Fibroblast of mammary gland (primary cell): ENCODE results near the gene FGF4.

Source experiments
- DNase-seq: peaks from one replicate; pipeline ENCODE4 v3.0.0-alpha.2; 2010; ENCODE audit warnings: low read depth
- H3K4me3 ChIP-seq: 2 replicates; pipeline ENCODE4 v1.5.1; 2011; ENCODE audit warnings: low read depth, mild to moderate bottlenecking, low read length, moderate library complexity; ENCODE audit not compliant: control insufficient read depth
- TF ChIP-seq, protein P1 (sequence below): conservative IDR thresholded peaks from 2 replicates; pipeline ENCODE4 v1.5.1; 2011; ENCODE audit warnings: low read depth, low read length, inconsistent platforms; ENCODE audit not compliant: control insufficient read depth, insufficient read depth

Gene FGF4, protein sequence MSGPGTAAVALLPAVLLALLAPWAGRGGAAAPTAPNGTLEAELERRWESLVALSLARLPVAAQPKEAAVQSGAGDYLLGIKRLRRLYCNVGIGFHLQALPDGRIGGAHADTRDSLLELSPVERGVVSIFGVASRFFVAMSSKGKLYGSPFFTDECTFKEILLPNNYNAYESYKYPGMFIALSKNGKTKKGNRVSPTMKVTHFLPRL

DNA sequence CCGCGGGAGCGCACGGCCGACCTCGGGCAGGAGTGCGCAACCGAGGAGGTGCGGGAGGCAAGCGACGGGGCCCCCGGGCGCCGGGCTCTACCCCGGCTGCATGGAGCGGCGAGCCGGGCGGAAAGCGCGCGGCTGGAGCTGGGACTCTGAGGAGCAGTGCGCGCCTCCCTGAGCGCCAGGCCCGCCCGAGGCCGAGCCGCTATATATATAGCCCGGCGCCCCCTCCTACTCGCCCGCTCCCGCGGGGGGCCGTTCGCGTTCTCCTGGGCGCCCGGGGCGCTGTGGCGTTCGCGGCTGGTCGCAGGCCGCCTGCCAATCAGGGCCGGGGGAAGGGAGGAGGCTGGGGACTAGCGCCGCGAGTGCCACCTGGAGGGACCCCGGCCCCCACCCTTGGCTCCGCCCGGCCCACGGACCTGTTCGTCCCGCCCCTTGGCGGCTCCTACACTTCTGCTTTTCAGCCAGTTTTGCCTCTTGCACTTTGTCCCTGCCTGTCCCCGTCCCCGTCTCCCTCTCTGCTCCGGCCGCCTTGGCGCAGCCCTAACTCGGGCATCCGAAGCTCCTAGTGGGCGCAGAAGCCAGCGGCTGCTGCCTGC lies at the start of gene FGF4:
TSS of gene FGF4 (minus strand) at position 179 of the 593 bp plus-strand sequence. CDS start 257 bp downstream, outside the sequence.
- H3K4me3 ChIP-seq, result no peak within 1 kb of the TSS
- no peak for DNase-seq
- TF ChIP-seq, protein P1, sequence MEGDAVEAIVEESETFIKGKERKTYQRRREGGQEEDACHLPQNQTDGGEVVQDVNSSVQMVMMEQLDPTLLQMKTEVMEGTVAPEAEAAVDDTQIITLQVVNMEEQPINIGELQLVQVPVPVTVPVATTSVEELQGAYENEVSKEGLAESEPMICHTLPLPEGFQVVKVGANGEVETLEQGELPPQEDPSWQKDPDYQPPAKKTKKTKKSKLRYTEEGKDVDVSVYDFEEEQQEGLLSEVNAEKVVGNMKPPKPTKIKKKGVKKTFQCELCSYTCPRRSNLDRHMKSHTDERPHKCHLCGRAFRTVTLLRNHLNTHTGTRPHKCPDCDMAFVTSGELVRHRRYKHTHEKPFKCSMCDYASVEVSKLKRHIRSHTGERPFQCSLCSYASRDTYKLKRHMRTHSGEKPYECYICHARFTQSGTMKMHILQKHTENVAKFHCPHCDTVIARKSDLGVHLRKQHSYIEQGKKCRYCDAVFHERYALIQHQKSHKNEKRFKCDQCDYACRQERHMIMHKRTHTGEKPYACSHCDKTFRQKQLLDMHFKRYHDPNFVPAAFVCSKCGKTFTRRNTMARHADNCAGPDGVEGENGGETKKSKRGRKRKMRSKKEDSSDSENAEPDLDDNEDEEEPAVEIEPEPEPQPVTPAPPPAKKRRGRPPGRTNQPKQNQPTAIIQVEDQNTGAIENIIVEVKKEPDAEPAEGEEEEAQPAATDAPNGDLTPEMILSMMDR, result no peak

DNA sequence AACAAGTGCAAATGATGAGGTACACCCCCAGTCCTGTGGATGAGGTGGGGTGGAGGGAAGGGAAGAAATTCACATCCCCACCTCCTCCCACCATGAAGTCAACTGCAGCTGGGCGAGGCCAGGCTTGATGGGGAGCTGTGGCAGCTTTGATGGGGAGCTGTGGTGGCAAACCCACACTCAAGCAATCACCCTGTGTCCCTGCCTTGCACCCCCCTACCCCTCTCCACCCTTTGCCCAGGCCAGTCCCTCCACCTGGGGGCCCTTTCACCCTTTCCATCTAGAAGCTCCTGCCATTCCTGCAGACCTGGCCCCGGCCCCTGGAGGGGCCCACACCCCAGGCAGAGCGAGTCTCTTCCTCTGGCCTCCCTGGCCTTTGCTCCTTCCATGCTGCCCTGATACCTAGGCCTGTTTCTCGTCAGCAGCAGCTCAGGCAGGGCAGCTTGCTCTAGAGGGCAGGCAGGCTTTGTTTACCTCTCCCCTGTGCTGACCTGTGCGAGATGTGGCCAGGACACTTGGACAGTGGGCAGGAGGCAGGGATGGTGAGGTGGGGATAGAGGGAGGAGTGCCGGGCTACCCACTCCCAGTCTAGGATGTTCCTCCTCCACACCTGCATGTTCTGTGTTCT lies 48.6 kb upstream of the FGF4 start:
- no peak for DNase-seq
- TF ChIP-seq, protein P1, result no peak
- no peak overlapping the region for H3K4me3 ChIP-seq

DNA sequence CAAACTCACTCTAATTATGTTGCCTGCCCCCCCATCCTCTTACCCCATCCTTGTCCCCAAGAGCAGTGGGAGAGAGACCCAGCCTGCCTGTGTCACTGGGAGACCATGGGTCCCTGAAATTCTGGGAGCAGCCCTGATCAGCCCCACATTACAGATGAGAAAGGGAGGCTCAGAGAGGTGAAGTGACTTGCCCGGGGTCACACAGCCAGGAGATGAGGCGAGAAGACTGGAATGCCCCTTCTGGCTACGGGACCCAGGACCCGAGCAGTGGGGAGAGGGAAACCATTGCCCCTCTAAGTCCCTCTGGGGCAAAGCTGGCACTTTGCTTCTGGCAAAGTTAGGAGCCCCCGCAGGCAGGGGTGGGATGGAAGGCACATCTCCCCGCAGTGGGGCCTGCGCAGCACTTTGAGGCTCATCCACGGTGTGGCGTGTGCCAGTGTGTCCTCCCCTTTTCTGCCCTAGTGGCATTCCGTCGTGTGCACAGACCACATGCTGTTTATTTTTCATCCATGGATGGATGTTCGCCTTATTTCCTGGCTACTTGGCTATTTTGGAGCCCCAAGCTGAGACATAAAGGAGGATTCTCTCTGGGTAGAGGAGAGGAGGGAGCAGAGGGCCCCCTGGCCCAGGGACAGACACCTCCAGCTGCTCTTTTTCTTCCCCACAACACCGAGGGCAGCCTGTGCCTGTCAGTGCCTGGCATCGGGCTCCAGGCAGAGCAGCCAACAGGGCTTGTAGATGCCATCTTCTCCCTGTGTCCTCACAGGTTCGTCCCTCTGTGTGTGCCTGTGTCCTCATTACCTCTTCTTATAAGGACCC lies 47.7 kb upstream of the FGF4 start:
- no peak overlapping the region for H3K4me3 ChIP-seq
- no peak for DNase-seq
- TF ChIP-seq, protein P1, result no peak

DNA sequence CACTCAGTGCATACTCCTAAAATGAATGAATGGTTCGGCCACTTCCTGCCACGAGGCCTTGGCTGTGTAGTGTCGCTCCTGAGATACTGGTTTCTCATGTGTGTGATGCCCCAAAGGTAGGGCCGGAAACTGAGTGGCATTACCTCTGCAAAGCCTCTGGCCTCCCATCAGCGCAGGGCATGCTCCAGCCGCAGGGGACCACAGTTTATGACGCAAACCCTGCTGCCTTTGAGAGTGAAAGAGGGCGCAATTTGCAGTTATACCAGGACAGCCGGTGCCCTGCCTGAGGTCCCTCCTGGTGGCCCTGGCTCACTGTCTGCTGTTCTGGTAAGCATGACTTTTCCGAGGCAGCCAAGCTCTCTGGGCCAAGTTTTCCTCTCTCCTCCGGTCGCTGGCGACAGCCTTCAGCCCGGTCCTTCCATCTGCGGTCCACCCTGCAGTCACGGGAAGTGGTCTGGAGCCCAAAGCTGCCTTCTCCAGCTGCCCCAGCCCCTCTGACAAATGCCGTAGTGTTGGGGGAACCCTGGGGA lies 46.4 kb upstream of the FGF4 start:
- TF ChIP-seq, protein P1, result no peak
- DNase-seq, result no peak
- H3K4me3 ChIP-seq, result no peak overlapping the region

DNA sequence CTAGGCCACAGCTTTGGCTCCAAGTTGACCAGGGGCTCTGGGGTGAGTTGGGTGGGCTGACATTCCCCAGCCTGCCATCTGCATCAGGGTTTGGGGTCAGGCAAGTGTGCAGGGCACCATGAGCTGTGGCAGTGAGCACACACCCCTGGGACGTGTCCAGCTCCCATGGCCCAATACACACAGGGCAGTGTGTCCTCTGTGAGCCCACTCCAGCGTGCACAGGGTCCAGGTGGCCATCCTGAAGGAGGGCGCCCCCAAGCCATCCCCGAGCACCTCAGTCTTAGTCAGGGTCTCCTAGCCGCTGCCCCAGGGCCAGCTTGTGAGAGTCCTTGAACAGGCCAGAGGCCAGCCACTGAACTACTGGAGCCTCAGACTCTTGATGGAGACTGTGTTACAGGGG lies 45.3 kb upstream of the FGF4 start:
- no peak for DNase-seq
- H3K4me3 ChIP-seq, result no peak overlapping the region
- TF ChIP-seq, protein P1, result no peak

DNA sequence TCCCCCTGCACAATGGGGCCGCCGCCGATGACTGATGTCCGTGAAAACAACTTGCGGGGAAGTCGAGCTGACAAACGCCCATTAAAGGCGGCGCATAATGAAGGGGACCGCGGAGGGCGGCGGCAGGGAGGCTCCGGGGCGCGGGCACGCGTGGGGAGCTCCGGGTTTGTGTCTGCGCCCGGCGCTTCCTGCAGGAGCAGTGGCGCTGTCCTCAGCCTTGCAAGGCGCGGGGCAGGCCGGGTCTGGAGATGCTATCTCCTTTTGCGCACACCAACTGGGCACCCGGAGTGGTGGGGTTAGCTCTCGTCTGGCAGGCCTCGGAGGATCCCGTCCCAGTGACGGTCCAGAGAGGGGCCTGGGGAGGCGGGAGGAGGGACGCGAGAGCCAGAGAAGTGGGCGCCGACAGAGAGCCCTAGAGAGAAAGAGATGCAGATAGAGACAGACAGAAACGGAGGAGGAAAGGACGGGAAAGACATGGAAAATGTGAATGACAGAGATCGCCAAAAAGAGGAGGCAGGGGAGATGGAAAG lies 44.5 kb upstream of the FGF4 start:
- TF ChIP-seq, protein P1, result no peak
- no peak overlapping the region for H3K4me3 ChIP-seq
- DNase-seq, result no peak
